ENCODE data around the gene IFITM1. TPM values are rescaled to one million over a fixed set of nuclear protein-coding genes. Genes with fewer than 3 reads are reported as not detected.
"Not testable (repeated sequence)": the region's sequence is repeated elsewhere in the genome, so short reads cannot be mapped to it uniquely, and the experiment has no call there.

The IFITM1 gene
- polyA plus RNA-seq, 3 donors, result 26.0 to 49.5 (median 36.3) TPM

- Mint-ChIP-seq H3K4me1 (peaks cover 57% of the 10 kb centered on the region), H3K4me3 (peak overlapping the region; percentile 56 to 80), H3K27me3 (ENCODE audit: low read depth in 3 of 3) (peaks cover 13 to 28% (median 27%) of the 10 kb centered on the region in 3 donors), H3K36me3 (peaks cover 7 to 12% of the 10 kb centered on the region in 2 donors), H3K27ac (peak overlapping the region in 2 of 7 donors; percentile 42 to 70)
- no CpG with 5 or more reads among the region's 71 CpGs for WGBS (ENCODE audit: insufficient coverage)
- H4K20me1 ChIP-seq (ENCODE audit: insufficient read depth, low read length); DNase-seq; H3K9me3 ChIP-seq (replicated peaks in 1 of 2; ENCODE audit: control insufficient read depth in 1 of 2, insufficient read depth in 1 of 2, low read length in 2 of 2); intact Hi-C loops (cut with micrococcal nuclease); H3K36me3 ChIP-seq (replicated peaks in 1 of 2; ENCODE audit: control insufficient read depth in 1 of 2, insufficient read depth in 2 of 2, low read length in 2 of 2); H3K9me3 Mint-ChIP-seq; H2AFZ ChIP-seq (ENCODE audit: insufficient read depth, low read depth, low read length, poor library complexity, severe bottlenecking); H3K27ac ChIP-seq (ENCODE audit: low read depth in 1 of 2, low read length in 2 of 2); H3K9ac ChIP-seq (ENCODE audit: insufficient read depth, low read length, poor library complexity, severe bottlenecking): not testable (repeated sequence)
- peaks cover 57 to 79% of the 10 kb centered on the region in 2 donors for H3K4me1 ChIP-seq (ENCODE audit: control insufficient read depth in 1 of 2, insufficient read depth in 2 of 2, low read length in 2 of 2)
- H3K27me3 ChIP-seq (ENCODE audit: control insufficient read depth in 2 of 2, insufficient read depth in 2 of 2, low read length in 2 of 2), result peaks cover 4 to 29% of the 10 kb centered on the region in 2 donors
- H3K4me3 ChIP-seq (replicated peaks in 1 of 3; ENCODE audit: low read depth in 2 of 3, low read length in 3 of 3), result peak overlapping the region in 1 of 3 experiments; percentile 34
- peak overlapping the region; percentile 27 for H3K4me2 ChIP-seq (replicated peaks; ENCODE audit: extremely low read depth, low read length, poor library complexity, severe bottlenecking)
- H3K79me2 ChIP-seq (ENCODE audit: insufficient read depth, low read length), result peaks cover 15% of the 10 kb centered on the region
Observed at GRCh38 chr11:311013-311748, 2.7 kb upstream of the IFITM1 start.

DNA sequence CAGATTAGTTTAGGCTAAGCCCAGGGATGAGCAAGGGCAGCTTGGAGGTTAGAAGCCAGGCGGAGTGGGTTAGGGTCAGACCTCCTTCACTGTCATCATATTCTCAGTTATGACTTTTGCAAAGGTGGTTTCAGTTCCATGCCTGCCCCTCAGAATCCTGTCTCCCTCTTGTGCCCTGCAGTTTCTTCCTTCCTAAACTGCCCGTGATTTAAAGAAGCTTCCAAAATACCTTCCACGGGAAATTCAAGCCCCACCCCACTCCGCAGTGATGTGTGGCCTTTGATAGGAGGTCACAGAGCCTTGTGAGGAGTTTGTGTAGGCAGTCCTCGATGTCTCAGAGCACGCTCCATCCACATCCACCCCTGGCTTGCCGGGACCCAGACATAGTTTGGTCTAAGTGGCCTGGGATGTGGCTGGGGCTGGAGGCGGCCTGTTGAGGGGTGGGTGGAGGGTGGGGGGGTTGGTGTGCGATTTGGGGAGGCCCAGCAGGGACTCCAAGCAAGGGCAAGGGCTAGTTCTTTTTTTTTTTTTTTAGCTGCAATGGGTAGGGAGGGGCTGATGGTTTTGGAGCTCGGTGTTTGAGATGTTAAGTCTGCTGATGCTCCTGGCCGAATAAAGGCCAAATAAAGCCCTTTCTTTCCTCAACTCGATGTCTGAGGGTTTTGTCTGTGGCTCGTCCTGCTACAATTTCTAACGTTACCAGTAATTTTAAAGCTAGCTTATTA is 1.6 kb upstream of the IFITM1 start:
- Histone ChIP-seq H4K20me1 (ENCODE audit: insufficient read depth, low read length) (no peaks in the 10 kb centered on the region), H2AFZ (ENCODE audit: insufficient read depth, low read depth, low read length, poor library complexity, severe bottlenecking) (no peak overlapping the region), H3K27me3 (ENCODE audit: control insufficient read depth in 2 of 2, insufficient read depth in 2 of 2, low read length in 2 of 2) (peaks cover 5 to 40% of the 10 kb centered on the region in 2 donors), H3K4me2 (replicated peaks; ENCODE audit: extremely low read depth, low read length, poor library complexity, severe bottlenecking) (peak overlapping the region; percentile 27), H3K27ac (ENCODE audit: low read depth in 1 of 2, low read length in 2 of 2) (no peak overlapping the region), H3K9me3 (replicated peaks in 1 of 2; ENCODE audit: control insufficient read depth in 1 of 2, insufficient read depth in 1 of 2, low read length in 2 of 2) (no peaks in the 10 kb centered on the region), H3K4me3 (replicated peaks in 1 of 3; ENCODE audit: low read depth in 2 of 3, low read length in 3 of 3) (peak overlapping the region in 1 of 3 experiments; percentile 34), H3K36me3 (replicated peaks in 1 of 2; ENCODE audit: control insufficient read depth in 1 of 2, insufficient read depth in 2 of 2, low read length in 2 of 2) (no peaks in the 10 kb centered on the region), H3K79me2 (ENCODE audit: insufficient read depth, low read length) (peaks cover 15% of the 10 kb centered on the region), H3K9ac (ENCODE audit: insufficient read depth, low read length, poor library complexity, severe bottlenecking) (no peak overlapping the region), H3K4me1 (ENCODE audit: control insufficient read depth in 1 of 2, insufficient read depth in 2 of 2, low read length in 2 of 2) (peaks cover 59 to 77% of the 10 kb centered on the region in 2 donors)
- Mint-ChIP-seq H3K36me3 (peaks cover 12 to 15% of the 10 kb centered on the region in 2 donors), H3K9me3 (peaks cover 0 to 6% (median 1%) of the 10 kb centered on the region in 7 donors), H3K4me1 (peaks cover 57% of the 10 kb centered on the region), H3K27me3 (ENCODE audit: low read depth in 3 of 3) (peaks cover 19 to 39% (median 37%) of the 10 kb centered on the region in 3 donors), H3K4me3 (peak overlapping the region; percentile 56 to 80), H3K27ac (peak overlapping the region in 1 of 7 donors; percentile 37)
- intact Hi-C loops (cut with micrococcal nuclease), result no loop called here
- no CpG with 5 or more reads among the region's 14 CpGs for WGBS (ENCODE audit: insufficient coverage)
- TF ChIP-seq, protein P1, sequence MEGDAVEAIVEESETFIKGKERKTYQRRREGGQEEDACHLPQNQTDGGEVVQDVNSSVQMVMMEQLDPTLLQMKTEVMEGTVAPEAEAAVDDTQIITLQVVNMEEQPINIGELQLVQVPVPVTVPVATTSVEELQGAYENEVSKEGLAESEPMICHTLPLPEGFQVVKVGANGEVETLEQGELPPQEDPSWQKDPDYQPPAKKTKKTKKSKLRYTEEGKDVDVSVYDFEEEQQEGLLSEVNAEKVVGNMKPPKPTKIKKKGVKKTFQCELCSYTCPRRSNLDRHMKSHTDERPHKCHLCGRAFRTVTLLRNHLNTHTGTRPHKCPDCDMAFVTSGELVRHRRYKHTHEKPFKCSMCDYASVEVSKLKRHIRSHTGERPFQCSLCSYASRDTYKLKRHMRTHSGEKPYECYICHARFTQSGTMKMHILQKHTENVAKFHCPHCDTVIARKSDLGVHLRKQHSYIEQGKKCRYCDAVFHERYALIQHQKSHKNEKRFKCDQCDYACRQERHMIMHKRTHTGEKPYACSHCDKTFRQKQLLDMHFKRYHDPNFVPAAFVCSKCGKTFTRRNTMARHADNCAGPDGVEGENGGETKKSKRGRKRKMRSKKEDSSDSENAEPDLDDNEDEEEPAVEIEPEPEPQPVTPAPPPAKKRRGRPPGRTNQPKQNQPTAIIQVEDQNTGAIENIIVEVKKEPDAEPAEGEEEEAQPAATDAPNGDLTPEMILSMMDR (IDR thresholded peaks at IDR 0.05), result no peak
- DNase-seq, result no peak
